ENCODE data around the gene TEKT2.

TEKT2 gene

GRCh38 chr1:36081926-36082485 lies 1.9 kb upstream of the TEKT2 start:
- Mint-ChIP-seq H3K9me3 (no peaks in the 10 kb centered on the region), H3K4me1 (ENCODE audit: low read depth in 2 of 2) (peaks cover 0 to under 1% of the 10 kb centered on the region in 2 donors), H3K27ac (no peak overlapping the region), H3K4me3 (no peak overlapping the region), H3K36me3 (ENCODE audit: insufficient read depth) (peaks cover 3% of the 10 kb centered on the region), H3K27me3 (peaks cover 28 to 49% of the 10 kb centered on the region in 2 donors)
- ATAC-seq (replicated peaks) (no peak), DNase-seq (no peak)

GRCh38 chr1:36083219-36083618 lies 675 bp upstream of the TEKT2 start:
- no peaks in the 10 kb centered on the region for H3K9me3 Mint-ChIP-seq
- H3K4me1 Mint-ChIP-seq (ENCODE audit: low read depth in 2 of 2) = peaks cover 0 to 3% of the 10 kb centered on the region in 2 donors
- H3K36me3 Mint-ChIP-seq (ENCODE audit: insufficient read depth) = peaks cover 3% of the 10 kb centered on the region
- H3K27me3 Mint-ChIP-seq = peaks cover 30 to 53% of the 10 kb centered on the region in 2 donors
- no peak overlapping the region for H3K4me3 Mint-ChIP-seq
- DNase-seq (no peak), ATAC-seq (replicated peaks) (no peak)
- H3K27ac Mint-ChIP-seq = peak overlapping the region in 1 of 2 donors; percentile 49

GRCh38 chr1:36084497-36085115 lies 712 bp downstream of the TEKT2 start:
- H3K36me3 Mint-ChIP-seq (ENCODE audit: insufficient read depth) = peaks cover 12% of the 10 kb centered on the region
- peaks cover 5 to 9% of the 10 kb centered on the region in 2 donors for H3K4me1 Mint-ChIP-seq (ENCODE audit: low read depth in 2 of 2)
- no peak for ATAC-seq (replicated peaks)
- H3K9me3 Mint-ChIP-seq = no peaks in the 10 kb centered on the region
- H3K27ac Mint-ChIP-seq = no peak overlapping the region
- peaks cover 30 to 53% of the 10 kb centered on the region in 2 donors for H3K27me3 Mint-ChIP-seq
- H3K4me3 Mint-ChIP-seq = no peak overlapping the region
- no peak for DNase-seq

- peaks cover 30 to 53% of the 10 kb centered on the region in 2 donors for H3K27me3 Mint-ChIP-seq
- no peaks in the 10 kb centered on the region for H3K9me3 Mint-ChIP-seq
- DNase-seq = no peak
- no peak overlapping the region for H3K27ac Mint-ChIP-seq
- peaks cover 10 to 13% of the 10 kb centered on the region in 2 donors for H3K4me1 Mint-ChIP-seq (ENCODE audit: low read depth in 2 of 2)
- H3K4me3 Mint-ChIP-seq = no peak overlapping the region
- no peak for ATAC-seq (replicated peaks)
- peaks cover 14% of the 10 kb centered on the region for H3K36me3 Mint-ChIP-seq (ENCODE audit: insufficient read depth)
Observed at GRCh38 chr1:36085126-36085525, 1.2 kb downstream of the TEKT2 start.

GRCh38 chr1:36085686-36086526 lies 2.0 kb downstream of the TEKT2 start:
- Mint-ChIP-seq H3K4me1 (ENCODE audit: low read depth in 2 of 2) (peaks cover 11 to 13% of the 10 kb centered on the region in 2 donors), H3K4me3 (no peak overlapping the region), H3K27me3 (peaks cover 22 to 47% of the 10 kb centered on the region in 2 donors), H3K9me3 (no peaks in the 10 kb centered on the region), H3K27ac (no peak overlapping the region), H3K36me3 (ENCODE audit: insufficient read depth) (peaks cover 14% of the 10 kb centered on the region)
- DNase-seq = no peak
- ATAC-seq (replicated peaks) = no peak

- peaks cover 21 to 41% of the 10 kb centered on the region in 2 donors for H3K27me3 Mint-ChIP-seq
- H3K4me1 Mint-ChIP-seq (ENCODE audit: low read depth in 2 of 2) = peaks cover 15 to 18% of the 10 kb centered on the region in 2 donors
- H3K4me3 Mint-ChIP-seq = peak overlapping the region; percentile 59 to 61
- no peak for ATAC-seq (replicated peaks)
- no peak for DNase-seq
- no peaks in the 10 kb centered on the region for H3K9me3 Mint-ChIP-seq
- H3K36me3 Mint-ChIP-seq (ENCODE audit: insufficient read depth) = peaks cover 14% of the 10 kb centered on the region
- H3K27ac Mint-ChIP-seq = peak overlapping the region in 1 of 2 donors; percentile 23
Observed at GRCh38 chr1:36086529-36087232, 2.8 kb downstream of the TEKT2 start.

GRCh38 chr1:36087233-36088123 lies 3.6 kb downstream of the TEKT2 start:
- ATAC-seq (replicated peaks) (no peak), DNase-seq (no peak)
- peak overlapping the region in 1 of 2 donors; percentile 23 for H3K27ac Mint-ChIP-seq
- peaks cover 14% of the 10 kb centered on the region for H3K36me3 Mint-ChIP-seq (ENCODE audit: insufficient read depth)
- peak overlapping the region; percentile 59 to 61 for H3K4me3 Mint-ChIP-seq
- peaks cover 13 to 33% of the 10 kb centered on the region in 2 donors for H3K27me3 Mint-ChIP-seq
- H3K4me1 Mint-ChIP-seq (ENCODE audit: low read depth in 2 of 2) = peaks cover 15 to 21% of the 10 kb centered on the region in 2 donors
- no peaks in the 10 kb centered on the region for H3K9me3 Mint-ChIP-seq

GRCh38 chr1:36088265-36088576 lies 4.3 kb downstream of the TEKT2 start:
- Mint-ChIP-seq H3K4me1 (ENCODE audit: low read depth in 2 of 2) (peaks cover 15 to 21% of the 10 kb centered on the region in 2 donors), H3K36me3 (ENCODE audit: insufficient read depth) (peaks cover 22% of the 10 kb centered on the region), H3K27me3 (peaks cover 11 to 29% of the 10 kb centered on the region in 2 donors), H3K4me3 (peak overlapping the region; percentile 80 to 84), H3K9me3 (no peaks in the 10 kb centered on the region), H3K27ac (peak overlapping the region; percentile 88 to 95)
- ATAC-seq (replicated peaks) = peak; percentile 8
- DNase-seq = no peak

- peaks cover 26% of the 10 kb centered on the region for H3K36me3 Mint-ChIP-seq (ENCODE audit: insufficient read depth)
- peak; percentile 94 for ATAC-seq (replicated peaks)
- H3K4me3 Mint-ChIP-seq = peak within 1 kb of the TSS; percentile 80 to 84
- H3K4me1 Mint-ChIP-seq (ENCODE audit: low read depth in 2 of 2) = peaks cover 15 to 21% of the 10 kb centered on the region in 2 donors
- H3K9me3 Mint-ChIP-seq = no peaks in the 10 kb centered on the region
- peaks cover 11 to 29% of the 10 kb centered on the region in 2 donors for H3K27me3 Mint-ChIP-seq
- peak within 1 kb of the TSS; percentile 88 to 95 for H3K27ac Mint-ChIP-seq
- peak; percentile 85 to 89 (median 85) for DNase-seq
Observed at GRCh38 chr1:36088577-36089392, 4.9 kb downstream of the TEKT2 start, which contains the start of gene ADPRS. Gene ADPRS, plus strand, starts transcription at chr1:36088892. Its CDS starts 13 bp downstream, at chr1:36088905.

- no peak for ATAC-seq (replicated peaks)
- peaks cover 15 to 21% of the 10 kb centered on the region in 2 donors for H3K4me1 Mint-ChIP-seq (ENCODE audit: low read depth in 2 of 2)
- H3K27ac Mint-ChIP-seq = peak overlapping the region; percentile 88 to 95
- no peaks in the 10 kb centered on the region for H3K9me3 Mint-ChIP-seq
- peaks cover 26% of the 10 kb centered on the region for H3K36me3 Mint-ChIP-seq (ENCODE audit: insufficient read depth)
- DNase-seq = no peak
- H3K4me3 Mint-ChIP-seq = peak overlapping the region; percentile 80 to 84
- peaks cover 11 to 28% of the 10 kb centered on the region in 2 donors for H3K27me3 Mint-ChIP-seq
Observed at GRCh38 chr1:36089393-36090121, 5.7 kb downstream of the TEKT2 start.

GRCh38 chr1:36091141-36091540 lies 7.2 kb downstream of the TEKT2 start:
- no peaks in the 10 kb centered on the region for H3K9me3 Mint-ChIP-seq
- no peak overlapping the region for H3K4me3 Mint-ChIP-seq
- H3K27me3 Mint-ChIP-seq = peaks cover 8 to 13% of the 10 kb centered on the region in 2 donors
- peak overlapping the region; percentile 20 to 79 for H3K27ac Mint-ChIP-seq
- DNase-seq = no peak
- peaks cover 15 to 21% of the 10 kb centered on the region in 2 donors for H3K4me1 Mint-ChIP-seq (ENCODE audit: low read depth in 2 of 2)
- peaks cover 23% of the 10 kb centered on the region for H3K36me3 Mint-ChIP-seq (ENCODE audit: insufficient read depth)
- no peak for ATAC-seq (replicated peaks)

All from effector memory CD8-positive, alpha-beta T cell (primary cell).